Measurements from ENCODE around the gene DOC2B. TPM values are rescaled to one million over a fixed set of nuclear protein-coding genes. Genes with fewer than 3 reads are reported as not detected.
"Not testable (repeated sequence)": the region's sequence is repeated elsewhere in the genome, so short reads cannot be mapped to it uniquely, and the experiment has no call there.

Gene DOC2B
- total RNA-seq, 1 experiment from 2014 or later, result not detected

GRCh38 chr17:213286-214105 is 32.0 kb upstream of the DOC2B start:
- DNase-seq (ENCODE audit: low read depth), result no peak

GRCh38 chr17:210402-210801 is 29.0 kb upstream of the DOC2B start:
- no peak for DNase-seq (ENCODE audit: low read depth)

GRCh38 chr17:208429-208828 is 27.0 kb upstream of the DOC2B start:
- no peak for DNase-seq (ENCODE audit: low read depth)

- DNase-seq (ENCODE audit: low read depth), result no peak
Measured at GRCh38 chr17:207775-208174, 26.3 kb upstream of the DOC2B start.

GRCh38 chr17:206941-207560 is 25.6 kb upstream of the DOC2B start:
- DNase-seq (ENCODE audit: low read depth), result no peak

- DNase-seq (ENCODE audit: low read depth), result not testable (repeated sequence)
Measured at GRCh38 chr17:206484-206883, 25.0 kb upstream of the DOC2B start.

GRCh38 chr17:205817-206216 is 24.4 kb upstream of the DOC2B start:
- DNase-seq (ENCODE audit: low read depth), result no peak

GRCh38 chr17:205148-205669 is 23.8 kb upstream of the DOC2B start:
- no peak for DNase-seq (ENCODE audit: low read depth)

GRCh38 chr17:204427-205147 is 23.1 kb upstream of the DOC2B start:
- no peak for DNase-seq (ENCODE audit: low read depth)

- DNase-seq (ENCODE audit: low read depth), result no peak
Measured at GRCh38 chr17:202501-202951, 21.1 kb upstream of the DOC2B start.

GRCh38 chr17:201736-202135 is 20.3 kb upstream of the DOC2B start:
- DNase-seq (ENCODE audit: low read depth), result not testable (repeated sequence)

- not testable (repeated sequence) for DNase-seq (ENCODE audit: low read depth)
Measured at GRCh38 chr17:201257-201656, 19.8 kb upstream of the DOC2B start.

GRCh38 chr17:200586-200985 is 19.1 kb upstream of the DOC2B start:
- DNase-seq (ENCODE audit: low read depth), result no peak

GRCh38 chr17:199806-200545 is 18.5 kb upstream of the DOC2B start:
- no peak for DNase-seq (ENCODE audit: low read depth)

GRCh38 chr17:199191-199604 is 17.7 kb upstream of the DOC2B start:
- DNase-seq (ENCODE audit: low read depth), result no peak

- not testable (repeated sequence) for DNase-seq (ENCODE audit: low read depth)
Measured at GRCh38 chr17:198225-198624, 16.8 kb upstream of the DOC2B start.

GRCh38 chr17:197352-197751 is 15.9 kb upstream of the DOC2B start:
- no peak for DNase-seq (ENCODE audit: low read depth)

GRCh38 chr17:194828-195602 is 13.6 kb upstream of the DOC2B start:
- no peak for DNase-seq (ENCODE audit: low read depth)

GRCh38 chr17:193841-194806 is 12.7 kb upstream of the DOC2B start:
- DNase-seq (ENCODE audit: low read depth), result no peak
